ENCODE data around the gene KLK3.
A peak's percentile ranks its signal among the peaks of the same experiment; 100 is the strongest.

DNA sequence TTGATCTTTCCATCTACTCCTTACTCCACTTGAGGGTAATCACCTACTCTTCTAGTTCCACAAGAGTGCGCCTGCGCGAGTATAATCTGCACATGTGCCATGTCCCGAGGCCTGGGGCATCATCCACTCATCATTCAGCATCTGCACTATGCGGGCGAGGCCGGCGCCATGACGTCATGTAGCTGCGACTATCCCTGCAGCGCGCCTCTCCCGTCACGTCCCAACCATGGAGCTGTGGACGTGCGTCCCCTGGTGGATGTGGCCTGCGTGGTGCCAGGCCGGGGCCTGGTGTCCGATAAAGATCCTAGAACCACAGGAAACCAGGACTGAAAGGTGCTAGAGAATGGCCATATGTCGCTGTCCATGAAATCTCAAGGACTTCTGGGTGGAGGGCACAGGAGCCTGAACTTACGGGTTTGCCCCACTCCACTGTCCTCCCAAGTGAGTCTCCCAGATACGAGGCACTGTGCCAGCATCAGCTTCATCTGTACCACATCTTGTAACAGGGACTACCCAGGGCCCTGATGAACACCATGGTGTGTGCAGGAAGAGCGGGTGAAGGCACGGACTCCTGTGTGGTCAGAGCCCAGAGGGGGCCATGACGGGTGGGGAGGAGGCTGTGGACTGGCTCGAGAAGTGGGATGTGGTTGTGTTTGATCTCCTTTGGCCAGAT is 15.8 kb downstream of the KLK3 start:
- TF ChIP-seq, protein P1, sequence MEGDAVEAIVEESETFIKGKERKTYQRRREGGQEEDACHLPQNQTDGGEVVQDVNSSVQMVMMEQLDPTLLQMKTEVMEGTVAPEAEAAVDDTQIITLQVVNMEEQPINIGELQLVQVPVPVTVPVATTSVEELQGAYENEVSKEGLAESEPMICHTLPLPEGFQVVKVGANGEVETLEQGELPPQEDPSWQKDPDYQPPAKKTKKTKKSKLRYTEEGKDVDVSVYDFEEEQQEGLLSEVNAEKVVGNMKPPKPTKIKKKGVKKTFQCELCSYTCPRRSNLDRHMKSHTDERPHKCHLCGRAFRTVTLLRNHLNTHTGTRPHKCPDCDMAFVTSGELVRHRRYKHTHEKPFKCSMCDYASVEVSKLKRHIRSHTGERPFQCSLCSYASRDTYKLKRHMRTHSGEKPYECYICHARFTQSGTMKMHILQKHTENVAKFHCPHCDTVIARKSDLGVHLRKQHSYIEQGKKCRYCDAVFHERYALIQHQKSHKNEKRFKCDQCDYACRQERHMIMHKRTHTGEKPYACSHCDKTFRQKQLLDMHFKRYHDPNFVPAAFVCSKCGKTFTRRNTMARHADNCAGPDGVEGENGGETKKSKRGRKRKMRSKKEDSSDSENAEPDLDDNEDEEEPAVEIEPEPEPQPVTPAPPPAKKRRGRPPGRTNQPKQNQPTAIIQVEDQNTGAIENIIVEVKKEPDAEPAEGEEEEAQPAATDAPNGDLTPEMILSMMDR (IDR thresholded peaks at IDR 0.05), result peak in 1 of 6 experiments; percentile 42
- no peak for TF ChIP-seq POLR2A (IDR thresholded peaks at IDR 0.05)

Measured in esophagus squamous epithelium (tissue), 4 donors.